ENCODE data around the gene LRRFIP1.

DNA sequence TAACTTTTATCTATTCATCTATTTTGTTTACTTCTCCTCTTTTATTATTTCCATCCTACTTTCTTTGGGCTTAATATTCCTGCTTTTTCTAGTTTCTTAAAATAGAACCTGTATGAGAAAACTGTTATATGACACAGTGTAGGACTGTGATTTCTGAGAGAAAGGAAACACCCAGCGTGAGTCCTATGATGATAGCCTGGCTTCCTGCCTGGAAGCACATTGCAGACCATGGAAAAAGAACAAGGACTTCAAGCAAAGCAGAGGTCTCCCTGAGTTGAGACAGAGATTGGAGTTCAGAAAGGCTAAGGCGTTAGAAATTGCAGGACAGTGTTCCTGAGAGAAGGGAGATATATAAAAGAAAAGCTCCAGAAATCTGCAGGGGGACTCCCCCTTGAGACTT, 178.9 kb downstream of the LRRFIP1 start:
- TF ChIP-seq CTCF (IDR thresholded peaks at IDR 0.05): no peak
- no peak for TF ChIP-seq ZBTB33 (IDR thresholded peaks at IDR 0.05; ENCODE audit: borderline replicate concordance, low read depth)
- no peak for TF ChIP-seq RAD21 (IDR thresholded peaks at IDR 0.05; ENCODE audit: low read length)
- no peak for TF ChIP-seq EP300 (IDR thresholded peaks at IDR 0.05; ENCODE audit: borderline replicate concordance in 1 of 2, low read depth in 1 of 2, low read length in 1 of 2)
- no peak for TF ChIP-seq YY1 (IDR thresholded peaks at IDR 0.05; ENCODE audit: low read depth)
- TF ChIP-seq FOXM1 (IDR thresholded peaks at IDR 0.05; ENCODE audit: low read depth): no peak
- TF ChIP-seq, protein P1, sequence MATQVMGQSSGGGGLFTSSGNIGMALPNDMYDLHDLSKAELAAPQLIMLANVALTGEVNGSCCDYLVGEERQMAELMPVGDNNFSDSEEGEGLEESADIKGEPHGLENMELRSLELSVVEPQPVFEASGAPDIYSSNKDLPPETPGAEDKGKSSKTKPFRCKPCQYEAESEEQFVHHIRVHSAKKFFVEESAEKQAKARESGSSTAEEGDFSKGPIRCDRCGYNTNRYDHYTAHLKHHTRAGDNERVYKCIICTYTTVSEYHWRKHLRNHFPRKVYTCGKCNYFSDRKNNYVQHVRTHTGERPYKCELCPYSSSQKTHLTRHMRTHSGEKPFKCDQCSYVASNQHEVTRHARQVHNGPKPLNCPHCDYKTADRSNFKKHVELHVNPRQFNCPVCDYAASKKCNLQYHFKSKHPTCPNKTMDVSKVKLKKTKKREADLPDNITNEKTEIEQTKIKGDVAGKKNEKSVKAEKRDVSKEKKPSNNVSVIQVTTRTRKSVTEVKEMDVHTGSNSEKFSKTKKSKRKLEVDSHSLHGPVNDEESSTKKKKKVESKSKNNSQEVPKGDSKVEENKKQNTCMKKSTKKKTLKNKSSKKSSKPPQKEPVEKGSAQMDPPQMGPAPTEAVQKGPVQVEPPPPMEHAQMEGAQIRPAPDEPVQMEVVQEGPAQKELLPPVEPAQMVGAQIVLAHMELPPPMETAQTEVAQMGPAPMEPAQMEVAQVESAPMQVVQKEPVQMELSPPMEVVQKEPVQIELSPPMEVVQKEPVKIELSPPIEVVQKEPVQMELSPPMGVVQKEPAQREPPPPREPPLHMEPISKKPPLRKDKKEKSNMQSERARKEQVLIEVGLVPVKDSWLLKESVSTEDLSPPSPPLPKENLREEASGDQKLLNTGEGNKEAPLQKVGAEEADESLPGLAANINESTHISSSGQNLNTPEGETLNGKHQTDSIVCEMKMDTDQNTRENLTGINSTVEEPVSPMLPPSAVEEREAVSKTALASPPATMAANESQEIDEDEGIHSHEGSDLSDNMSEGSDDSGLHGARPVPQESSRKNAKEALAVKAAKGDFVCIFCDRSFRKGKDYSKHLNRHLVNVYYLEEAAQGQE (IDR thresholded peaks at IDR 0.05; ENCODE audit: low read depth, low read length): no peak

All from SK-N-SH (cell line).